GM23338 (cell line): ENCODE results near the gene TKFC. TPM values are rescaled to one million over a fixed set of nuclear protein-coding genes. Genes with fewer than 3 reads are reported as not detected.
A peak's percentile ranks its signal among the peaks of the same experiment; 100 is the strongest.

ENCODE experiments used
- ATAC-seq: fragments of 200-7000 bp; cut with Tn5 transposase; 3 replicates; pipeline ENCODE4 v1.9.1; 2020
- DNase-seq: peaks from one replicate; pipeline ENCODE4 v3.0.0-alpha.2; 2015; ENCODE audit warnings: low spot score
- H2AFZ ChIP-seq: fragments of 200-600 bp; sonication (generic); 2 replicates; pipeline ENCODE4 v1.8.0; 2016; ENCODE audit warnings: antibody characterized with exemption, mild to moderate bottlenecking, moderate library complexity
- H3F3A ChIP-seq: fragments of 200-600 bp; sonication (generic); replicated peaks from 2 replicates; pipeline ENCODE4 v1.8.0; 2017; ENCODE audit warnings: antibody characterized with exemption, mixed run types, low read depth
- H3K27ac ChIP-seq: fragments of 200-600 bp; sonication (generic); 2 replicates; pipeline ENCODE4 v1.6.1; 2016; ENCODE audit warnings: low read depth
- H3K27me3 ChIP-seq: fragments of 200-600 bp; sonication (generic); 2 replicates; pipeline ENCODE4 v1.8.0; 2016; ENCODE audit warnings: mild to moderate bottlenecking, mixed run types, moderate library complexity; ENCODE audit not compliant: insufficient read depth
- H3K36me3 ChIP-seq: fragments of 200-600 bp; sonication (generic); 2 replicates; pipeline ENCODE4 v1.8.0; 2016; ENCODE audit warnings: mild to moderate bottlenecking; ENCODE audit not compliant: insufficient read depth
- H3K4me1 ChIP-seq: fragments of 200-600 bp; sonication (generic); 2 replicates; pipeline ENCODE4 v1.8.0; 2016; ENCODE audit warnings: mild to moderate bottlenecking, moderate library complexity; ENCODE audit not compliant: insufficient read depth
- H3K4me2 ChIP-seq: fragments of 200-600 bp; sonication (generic); 2 replicates; pipeline ENCODE4 v1.7.1; 2017; ENCODE audit warnings: mixed run types
- H3K4me3 ChIP-seq: fragments of 200-600 bp; sonication (generic); 2 replicates; pipeline ENCODE4 v1.6.1; 2016; ENCODE audit warnings: mixed run types
- H3K79me2 ChIP-seq: fragments of 200-600 bp; sonication (generic); replicated peaks from 2 replicates; pipeline ENCODE4 v1.8.0; 2017; ENCODE audit warnings: mild to moderate bottlenecking; ENCODE audit not compliant: insufficient read depth
- H3K9me2 ChIP-seq: fragments of 200-600 bp; sonication (generic); 2 replicates; pipeline ENCODE4 v1.8.0; 2017; ENCODE audit not compliant: insufficient read depth
- H4K20me1 ChIP-seq: fragments of 200-600 bp; sonication (generic); replicated peaks from 2 replicates; pipeline ENCODE4 v1.8.0; 2017; ENCODE audit warnings: mild to moderate bottlenecking; ENCODE audit not compliant: insufficient read depth
- H3K27ac Mint-ChIP-seq: 2 replicates; pipeline ENCODE4 v1.8.0; 2020; ENCODE audit warnings: inconsistent platforms, mild to moderate bottlenecking, moderate library complexity, mixed read lengths
- H3K27me3 Mint-ChIP-seq: 3 replicates; pipeline ENCODE4 v1.8.0; 2022; ENCODE audit warnings: low read depth, mild to moderate bottlenecking, moderate library complexity, mixed read lengths, inconsistent platforms; ENCODE audit not compliant: insufficient read depth, poor library complexity
- H3K36me3 Mint-ChIP-seq: 3 replicates; pipeline ENCODE4 v1.8.0; 2021; ENCODE audit warnings: low read depth, mild to moderate bottlenecking, inconsistent platforms, moderate library complexity, mixed read lengths
- H3K4me1 Mint-ChIP-seq: 3 replicates; pipeline ENCODE4 v1.8.0; 2020; ENCODE audit warnings: mild to moderate bottlenecking, inconsistent platforms, mixed read lengths
- H3K4me3 Mint-ChIP-seq: 3 replicates; pipeline ENCODE4 v1.8.0; 2021; ENCODE audit warnings: moderate library complexity, mild to moderate bottlenecking, inconsistent platforms, mixed read lengths
- H3K9me3 Mint-ChIP-seq: 3 replicates; pipeline ENCODE4 v1.8.0; 2020; ENCODE audit warnings: moderate library complexity, mild to moderate bottlenecking, inconsistent platforms, mixed read lengths
- CREB1 ChIP-seq: fragments of 250-450 bp; sonication (Bioruptor Pico); IDR thresholded peaks from 2 replicates; pipeline ENCODE4 v1.5.0; 2020; ENCODE audit warnings: low read depth, mild to moderate bottlenecking, moderate library complexity
- CTCF ChIP-seq, 2 experiments: fragments of 200-600 bp in 1 of 2; sonication (generic) in 1 of 2; conservative IDR thresholded peaks; 2 replicates each; pipeline versions ENCODE4 v1.5.1 to v1.6.1; 2016 to 2017; ENCODE audit warnings: antibody characterized with exemption in 2 of 2, low read depth in 2 of 2, mild to moderate bottlenecking in 2 of 2, moderate library complexity in 1 of 2
- ETS1 ChIP-seq: IDR thresholded peaks from 2 replicates; pipeline ENCODE4 v1.6.1; 2016; ENCODE audit warnings: antibody characterized with exemption
- EZH2 ChIP-seq: fragments of 200-600 bp; sonication (generic); IDR thresholded peaks from one replicate; pipeline ENCODE4 v1.8.0; 2017; ENCODE audit warnings: antibody characterized with exemption, mild to moderate bottlenecking, low read depth; ENCODE audit not compliant: unreplicated experiment
- EZH2phosphoT487 ChIP-seq: fragments of 200-600 bp; sonication (generic); IDR thresholded peaks from one replicate; pipeline ENCODE4 v1.8.1; 2018; ENCODE audit warnings: antibody characterized with exemption; ENCODE audit not compliant: unreplicated experiment
- JUNB ChIP-seq: IDR thresholded peaks from one replicate; pipeline ENCODE4 v1.6.1; 2016; ENCODE audit warnings: antibody characterized with exemption; ENCODE audit not compliant: unreplicated experiment
- NANOG ChIP-seq: IDR thresholded peaks from 2 replicates; pipeline ENCODE4 v1.6.1; 2016; ENCODE audit warnings: antibody characterized with exemption, borderline replicate concordance
- POLR2AphosphoS5 ChIP-seq: IDR thresholded peaks from 2 replicates; pipeline ENCODE4 v1.6.1; 2016; ENCODE audit warnings: antibody characterized with exemption, low read depth
- STAT1 ChIP-seq: IDR thresholded peaks from one replicate; pipeline ENCODE4 v1.6.1; 2016; ENCODE audit warnings: antibody characterized with exemption; ENCODE audit not compliant: unreplicated experiment
- ZNF114 ChIP-seq: fragments of 250-450 bp; sonication (Bioruptor Pico); IDR thresholded peaks from 2 replicates; pipeline ENCODE4 v1.5.0; 2020; ENCODE audit warnings: mild to moderate bottlenecking, moderate library complexity
- ZNF331 ChIP-seq: fragments of 250-450 bp; sonication (Bioruptor Pico); IDR thresholded peaks from 2 replicates; pipeline ENCODE4 v1.5.0; 2020; ENCODE audit warnings: low read depth, mild to moderate bottlenecking, moderate library complexity
- ZNF462 ChIP-seq: fragments of 250-450 bp; sonication (Bioruptor Pico); IDR thresholded peaks from 2 replicates; pipeline ENCODE4 v1.5.0; 2020; ENCODE audit warnings: mild to moderate bottlenecking, moderate library complexity
- polyA plus RNA-seq: library from polyadenylated mRNA; unstranded; fragments of >200 nt; fragmentation: Nextera tagmentation; extraction: Ambion mirVana; gene quantifications from 2 replicates; pipeline ENCODE4 v1.2.1, GENCODE V29; 2016
- total RNA-seq: library from RNA; depleted of rRNA; stranded (reverse); fragments of >200 nt; shearing (Covaris generic); gene quantifications from 2 replicates; pipeline ENCODE4 v1.2.3, GENCODE V29; 2014

Gene TKFC
- total and polyA plus RNA-seq, 2 experiments from 2014 or later, result 21.7 to 46.9 TPM

DNA sequence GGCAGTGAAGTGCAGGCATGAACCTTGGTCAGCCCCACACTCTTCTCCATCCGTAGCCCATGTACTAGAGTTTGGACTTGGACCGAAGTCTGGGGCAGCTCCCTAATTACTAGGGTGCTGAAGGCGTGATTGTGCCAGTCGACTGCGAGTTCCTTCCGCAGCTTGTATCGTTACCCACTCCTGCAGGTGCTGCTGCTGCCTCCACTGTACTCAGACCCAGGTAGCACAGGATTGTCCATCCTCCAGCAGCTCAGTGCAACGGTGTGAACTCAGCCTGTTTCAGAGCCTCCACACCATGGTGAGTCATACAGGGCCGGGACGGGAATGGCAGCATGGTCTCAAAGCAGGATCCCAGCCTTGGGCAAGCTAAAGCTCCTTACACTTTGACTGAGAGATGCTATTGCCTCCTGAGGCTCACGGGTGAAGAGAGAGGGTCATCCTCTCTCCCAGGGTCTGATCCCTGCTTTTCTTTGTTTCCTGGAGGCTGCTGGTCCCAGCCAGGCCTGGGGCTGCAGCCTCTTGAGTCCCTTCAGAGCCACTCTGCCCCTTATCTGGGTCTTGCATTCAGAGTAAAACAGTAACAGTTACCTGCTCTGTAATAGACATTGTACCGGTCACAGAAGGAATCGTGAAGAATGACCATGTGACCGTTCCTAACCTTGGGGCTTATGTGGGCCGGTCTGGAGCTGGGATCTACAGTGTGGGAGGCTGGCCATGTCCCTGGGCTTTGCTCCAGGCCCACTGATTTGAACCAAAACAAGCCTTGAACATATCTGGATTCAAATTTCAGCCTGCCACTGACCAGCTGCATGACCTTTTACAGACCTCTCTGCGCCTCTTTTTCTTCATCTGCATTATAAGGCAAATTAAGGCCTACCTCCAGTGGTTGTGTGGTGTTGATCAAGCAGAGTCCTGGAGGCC lies 1.7 kb downstream of the TKFC start:
- H3F3A ChIP-seq, result peaks cover 39% of the 10 kb centered on the region
- H3K4me2 ChIP-seq, result peak overlapping the region; percentile 97
- H3K36me3 Mint-ChIP-seq, result peaks cover 26% of the 10 kb centered on the region
- peak overlapping the region; percentile 65; the same call in 1 of the 2 replicates for H3K27ac Mint-ChIP-seq
- peak overlapping the region; percentile 98 for H3K4me3 Mint-ChIP-seq
- no peak for TF ChIP-seq POLR2AphosphoS5
- no peak for TF ChIP-seq ZNF331 (CRISPR knock-in tag)
- no peak for TF ChIP-seq CTCF (conservative IDR thresholded peaks at IDR 0.05; ENCODE audit: low read depth in 2 of 2)
- no peak for TF ChIP-seq CREB1 (CRISPR knock-in tag)
- TF ChIP-seq ETS1, result no peak
- TF ChIP-seq ZNF114 (CRISPR knock-in tag), result no peak
- no peak for TF ChIP-seq EZH2phosphoT487
- TF ChIP-seq JUNB, result no peak
- no peak for TF ChIP-seq STAT1
- TF ChIP-seq NANOG, result no peak
- ATAC-seq (no peak), DNase-seq (no peak)
- H3K9me2 ChIP-seq, result no peaks in the 10 kb centered on the region
- H3K79me2 ChIP-seq, result peaks cover 32% of the 10 kb centered on the region
- H3K27ac ChIP-seq, result no peak overlapping the region
- H3K27me3 Mint-ChIP-seq, result peaks cover 19% of the 10 kb centered on the region
- H3K4me1 ChIP-seq, result peaks cover 24% of the 10 kb centered on the region
- H2AFZ ChIP-seq, result no peak overlapping the region
- H3K27me3 ChIP-seq, result no peaks in the 10 kb centered on the region
- H3K4me3 ChIP-seq, result no peak overlapping the region
- no peaks in the 10 kb centered on the region for H3K9me3 Mint-ChIP-seq
- H3K4me1 Mint-ChIP-seq, result peaks cover 39% of the 10 kb centered on the region
- peaks cover 5% of the 10 kb centered on the region for H3K36me3 ChIP-seq
- H4K20me1 ChIP-seq, result peaks cover 21% of the 10 kb centered on the region

DNA sequence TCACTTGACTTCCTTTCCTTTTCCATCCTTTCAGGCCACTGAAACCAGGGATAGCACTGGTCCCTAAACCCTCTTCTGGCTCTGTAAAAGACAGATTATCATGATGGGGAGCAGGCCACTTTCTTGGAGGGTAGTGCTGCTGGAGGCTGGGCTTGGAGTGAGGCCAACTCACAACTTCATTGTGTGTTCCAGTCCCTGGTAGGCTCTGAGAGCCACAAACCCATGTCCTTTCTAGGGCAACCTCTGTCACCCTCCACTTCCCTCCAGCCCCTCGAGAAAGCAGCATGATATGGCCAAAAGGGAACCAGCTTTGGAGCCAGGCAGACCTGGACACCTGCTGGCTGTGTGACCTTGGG lies 2.3 kb downstream of the TKFC start:
- no peaks in the 10 kb centered on the region for H3K9me3 Mint-ChIP-seq
- peak overlapping the region; percentile 59; the same call in 1 of the 2 replicates for H3K27ac Mint-ChIP-seq
- Histone ChIP-seq H3K4me2 (peak overlapping the region; percentile 12; the same call in 1 of the 2 replicates), H3K27ac (peak overlapping the region; percentile 87; the same call in 1 of the 2 replicates), H3K27me3 (no peaks in the 10 kb centered on the region), H3K4me3 (no peak overlapping the region), H3F3A (peaks cover 35% of the 10 kb centered on the region), H3K4me1 (peaks cover 24% of the 10 kb centered on the region), H3K79me2 (peaks cover 26% of the 10 kb centered on the region), H3K9me2 (no peaks in the 10 kb centered on the region), H2AFZ (no peak overlapping the region), H3K36me3 (no peaks in the 10 kb centered on the region), H4K20me1 (peaks cover 17% of the 10 kb centered on the region)
- H3K4me3 Mint-ChIP-seq, result no peak overlapping the region; the same call in 2 of the 3 replicates
- peaks cover 19% of the 10 kb centered on the region for H3K27me3 Mint-ChIP-seq
- H3K36me3 Mint-ChIP-seq, result peaks cover 21% of the 10 kb centered on the region
- ATAC-seq (no peak), DNase-seq (no peak)
- peaks cover 39% of the 10 kb centered on the region for H3K4me1 Mint-ChIP-seq
- TF ChIP-seq ZNF462 (CRISPR knock-in tag) (no peak), EZH2 (no peak)
